ENCODE measurements around the gene TFEC.

TFEC gene

GRCh38 chr7:115941703-115942268, 88.8 kb downstream of the TFEC start:
- no peak for TF ChIP-seq EGR1 (IDR thresholded peaks at IDR 0.05)
- no peak for TF ChIP-seq MAX (IDR thresholded peaks at IDR 0.05)
- TF ChIP-seq USF1 (IDR thresholded peaks at IDR 0.05), result no peak
- TF ChIP-seq REST (IDR thresholded peaks at IDR 0.05; ENCODE audit: low read depth), result no peak
- no peak for TF ChIP-seq TAF1 (IDR thresholded peaks at IDR 0.05; ENCODE audit: low read depth)
- TF ChIP-seq NFIC (IDR thresholded peaks at IDR 0.05), result no peak
- TF ChIP-seq CEBPB (IDR thresholded peaks at IDR 0.05), result no peak
- no peak for TF ChIP-seq TCF12 (IDR thresholded peaks at IDR 0.05; ENCODE audit: low read depth)
- TF ChIP-seq TEAD4 (IDR thresholded peaks at IDR 0.05), result no peak
- TF ChIP-seq EP300 (IDR thresholded peaks at IDR 0.05; ENCODE audit: borderline replicate concordance), result no peak
- no peak for TF ChIP-seq ZBTB7A (IDR thresholded peaks at IDR 0.05; ENCODE audit: low read depth)

GRCh38 chr7:115940460-115941060, 90.0 kb downstream of the TFEC start:
- no peak for TF ChIP-seq YY1 (IDR thresholded peaks at IDR 0.05; ENCODE audit: low read depth)
- no peak for TF ChIP-seq TEAD4 (IDR thresholded peaks at IDR 0.05)
- TF ChIP-seq MAX (IDR thresholded peaks at IDR 0.05), result no peak
- TF ChIP-seq NFIC (IDR thresholded peaks at IDR 0.05), result no peak
- no peak for TF ChIP-seq TCF12 (IDR thresholded peaks at IDR 0.05; ENCODE audit: low read depth)
- TF ChIP-seq ZBTB7A (IDR thresholded peaks at IDR 0.05; ENCODE audit: low read depth), result no peak
- no peak for TF ChIP-seq CEBPB (IDR thresholded peaks at IDR 0.05)
- no peak for TF ChIP-seq REST (IDR thresholded peaks at IDR 0.05; ENCODE audit: low read depth)
- no peak for TF ChIP-seq USF1 (IDR thresholded peaks at IDR 0.05)
- no peak for TF ChIP-seq FOXM1 (IDR thresholded peaks at IDR 0.05; ENCODE audit: borderline replicate concordance, low read depth)
- no peak for TF ChIP-seq CREB1 (IDR thresholded peaks at IDR 0.05; ENCODE audit: low read depth)
- TF ChIP-seq RAD21 (IDR thresholded peaks at IDR 0.05; ENCODE audit: low read depth), result no peak
- no peak for TF ChIP-seq EGR1 (IDR thresholded peaks at IDR 0.05)
- no peak for TF ChIP-seq TAF1 (IDR thresholded peaks at IDR 0.05; ENCODE audit: low read depth)
- no peak for TF ChIP-seq EP300 (IDR thresholded peaks at IDR 0.05; ENCODE audit: borderline replicate concordance)

GRCh38 chr7:115937960-115938359, 92.6 kb downstream of the TFEC start:
- no peak for TF ChIP-seq FOXM1 (IDR thresholded peaks at IDR 0.05; ENCODE audit: borderline replicate concordance, low read depth)
- no peak for TF ChIP-seq USF1 (IDR thresholded peaks at IDR 0.05)
- no peak for TF ChIP-seq TEAD4 (IDR thresholded peaks at IDR 0.05)
- TF ChIP-seq ZBTB7A (IDR thresholded peaks at IDR 0.05; ENCODE audit: low read depth), result no peak
- TF ChIP-seq YY1 (IDR thresholded peaks at IDR 0.05; ENCODE audit: low read depth), result no peak
- TF ChIP-seq CEBPB (IDR thresholded peaks at IDR 0.05), result no peak
- no peak for TF ChIP-seq CREB1 (IDR thresholded peaks at IDR 0.05; ENCODE audit: low read depth)
- TF ChIP-seq TAF1 (IDR thresholded peaks at IDR 0.05; ENCODE audit: low read depth), result no peak

GRCh38 chr7:115933471-115933870, 97.1 kb downstream of the TFEC start:
- TF ChIP-seq EP300 (IDR thresholded peaks at IDR 0.05; ENCODE audit: borderline replicate concordance), result no peak
- TF ChIP-seq CEBPB (IDR thresholded peaks at IDR 0.05), result no peak
- no peak for TF ChIP-seq YY1 (IDR thresholded peaks at IDR 0.05; ENCODE audit: low read depth)
- TF ChIP-seq TCF12 (IDR thresholded peaks at IDR 0.05; ENCODE audit: low read depth), result no peak
- no peak for TF ChIP-seq TEAD4 (IDR thresholded peaks at IDR 0.05)
- TF ChIP-seq ZBTB7A (IDR thresholded peaks at IDR 0.05; ENCODE audit: low read depth), result no peak
- no peak for TF ChIP-seq RAD21 (IDR thresholded peaks at IDR 0.05; ENCODE audit: low read depth)
- no peak for TF ChIP-seq USF1 (IDR thresholded peaks at IDR 0.05)
- no peak for TF ChIP-seq MAX (IDR thresholded peaks at IDR 0.05)
- no peak for TF ChIP-seq REST (IDR thresholded peaks at IDR 0.05; ENCODE audit: low read depth)

All from Ishikawa (cell line).